Measurements from ENCODE around the gene HMGCLL1.

HMGCLL1 gene

GRCh38 chr6:55569638-55570037, 9.4 kb downstream of the HMGCLL1 start:
- peaks cover 0 to 6% (median 0%) of the 10 kb centered on the region in 5 donors for H3K4me1 ChIP-seq (ENCODE audit: control insufficient read depth in 5 of 5, insufficient read depth in 5 of 5, low read length in 5 of 5)
- H3K9me3 ChIP-seq (ENCODE audit: control insufficient read depth in 5 of 5, low read length in 5 of 5): peaks cover 0 to 9% (median 5%) of the 10 kb centered on the region in 5 donors
- H3K27me3 ChIP-seq (ENCODE audit: control insufficient read depth in 5 of 5, insufficient read depth in 4 of 5, low read length in 5 of 5): no peaks in the 10 kb centered on the region
- no peak overlapping the region for H3K27ac ChIP-seq (ENCODE audit: low read depth, low read length)
- H3K36me3 ChIP-seq (ENCODE audit: control insufficient read depth in 5 of 5, insufficient read depth in 5 of 5, low read length in 5 of 5): no peaks in the 10 kb centered on the region
- no peak overlapping the region for H3K4me3 ChIP-seq (ENCODE audit: low read depth in 1 of 5, low read length in 5 of 5)
- H3K9ac ChIP-seq (ENCODE audit: low read length in 5 of 5): no peak overlapping the region

DNA sequence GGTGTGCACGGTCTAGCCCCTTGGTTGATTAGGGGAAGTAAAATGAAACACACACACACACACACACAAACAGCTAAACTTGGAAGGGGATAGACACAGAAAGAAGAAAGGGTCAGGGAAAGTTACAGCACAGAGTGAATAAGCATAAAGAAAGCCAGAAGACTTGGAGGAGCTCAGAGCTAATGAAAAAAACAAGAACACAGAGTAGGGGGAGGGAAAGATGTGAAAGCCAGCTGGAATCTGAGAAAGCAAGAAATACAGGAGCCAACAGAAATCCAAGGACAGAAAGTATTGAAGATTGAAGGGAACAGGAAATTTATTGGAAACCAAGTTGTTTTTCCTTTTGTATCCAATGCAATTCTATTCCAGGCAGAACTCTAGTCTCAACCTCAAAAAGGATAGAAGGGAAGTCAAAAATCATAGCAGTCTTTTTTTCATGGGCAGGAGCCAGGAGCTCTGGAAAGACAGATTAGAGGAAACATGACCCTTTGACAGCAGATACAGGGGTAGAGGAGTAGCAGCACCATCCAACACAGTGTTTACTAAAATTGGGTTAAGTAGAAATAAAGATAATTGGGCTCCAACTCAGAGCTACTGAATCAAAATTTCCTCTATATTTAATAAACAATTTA, 10.1 kb downstream of the HMGCLL1 start:
- H3K4me3 ChIP-seq (ENCODE audit: low read depth in 1 of 5, low read length in 5 of 5): no peak overlapping the region
- H3K9ac ChIP-seq (ENCODE audit: low read length in 5 of 5): no peak overlapping the region
- peaks cover 0 to 9% (median 5%) of the 10 kb centered on the region in 5 donors for H3K9me3 ChIP-seq (ENCODE audit: control insufficient read depth in 5 of 5, low read length in 5 of 5)
- H3K27ac ChIP-seq (ENCODE audit: low read depth, low read length): no peak overlapping the region
- no peaks in the 10 kb centered on the region for H3K36me3 ChIP-seq (ENCODE audit: control insufficient read depth in 5 of 5, insufficient read depth in 5 of 5, low read length in 5 of 5)
- no peaks in the 10 kb centered on the region for H3K27me3 ChIP-seq (ENCODE audit: control insufficient read depth in 5 of 5, insufficient read depth in 4 of 5, low read length in 5 of 5)
- peaks cover 0 to 6% (median 0%) of the 10 kb centered on the region in 5 donors for H3K4me1 ChIP-seq (ENCODE audit: control insufficient read depth in 5 of 5, insufficient read depth in 5 of 5, low read length in 5 of 5)

DNA sequence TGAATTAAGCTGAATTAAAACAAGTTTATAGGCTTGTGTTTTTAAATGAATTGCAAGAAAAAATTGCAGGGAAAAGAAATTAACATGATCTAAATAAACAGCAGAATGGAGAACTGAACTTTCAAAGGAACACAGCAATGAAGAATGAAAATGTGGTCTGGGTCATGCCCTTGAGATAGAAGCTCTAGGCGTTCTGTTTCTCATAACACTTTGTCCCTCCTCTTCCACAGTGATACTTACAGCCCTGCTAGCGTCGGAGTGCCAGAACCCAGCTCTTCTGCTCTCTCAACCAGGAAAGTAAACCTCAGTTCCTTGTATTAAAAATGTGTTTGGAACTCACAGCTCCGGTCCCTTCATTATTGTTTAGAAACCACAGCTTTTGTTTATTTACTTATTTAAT, 11.4 kb downstream of the HMGCLL1 start:
- peaks cover 0 to 6% (median 0%) of the 10 kb centered on the region in 5 donors for H3K4me1 ChIP-seq (ENCODE audit: control insufficient read depth in 5 of 5, insufficient read depth in 5 of 5, low read length in 5 of 5)
- H3K36me3 ChIP-seq (ENCODE audit: control insufficient read depth in 5 of 5, insufficient read depth in 5 of 5, low read length in 5 of 5): no peaks in the 10 kb centered on the region
- no peaks in the 10 kb centered on the region for H3K27me3 ChIP-seq (ENCODE audit: control insufficient read depth in 5 of 5, insufficient read depth in 4 of 5, low read length in 5 of 5)
- no peak overlapping the region for H3K27ac ChIP-seq (ENCODE audit: low read depth, low read length)
- no peak overlapping the region for H3K9ac ChIP-seq (ENCODE audit: low read length in 5 of 5)
- H3K9me3 ChIP-seq (ENCODE audit: control insufficient read depth in 5 of 5, low read length in 5 of 5): no peaks in the 10 kb centered on the region
- no peak overlapping the region for H3K4me3 ChIP-seq (ENCODE audit: low read depth in 1 of 5, low read length in 5 of 5)

DNA sequence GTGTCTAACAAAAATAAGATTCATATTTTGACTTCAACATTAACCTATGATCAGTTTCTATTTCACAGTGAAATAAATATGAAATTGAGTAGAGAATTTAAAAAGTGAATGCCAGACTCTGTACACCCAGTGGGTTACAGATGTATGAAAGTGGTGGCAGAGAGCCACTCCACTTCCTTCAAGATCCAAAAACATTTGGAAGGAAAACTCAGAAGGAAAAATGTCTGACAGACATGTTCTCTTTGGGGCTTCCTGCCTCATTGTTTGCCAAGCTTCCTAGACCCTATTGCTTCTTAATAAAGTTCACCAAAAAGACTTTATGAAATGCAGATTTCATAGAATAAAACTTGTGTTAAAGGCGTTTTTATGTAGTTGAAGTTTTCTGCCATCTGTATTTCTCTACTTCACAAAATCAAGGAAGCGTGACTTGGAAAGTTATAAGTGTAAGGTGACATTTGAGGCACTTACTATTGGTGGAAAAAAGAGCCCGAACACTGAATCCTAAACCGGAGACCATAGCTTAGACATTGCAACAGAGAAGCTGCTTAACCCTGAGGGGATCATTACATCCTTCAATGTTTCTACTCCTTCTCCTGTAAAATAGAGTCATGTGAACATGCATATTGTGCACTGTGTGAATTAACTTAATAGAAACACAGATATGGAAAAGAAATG, 12.8 kb downstream of the HMGCLL1 start:
- no peaks in the 10 kb centered on the region for H3K27me3 ChIP-seq (ENCODE audit: control insufficient read depth in 5 of 5, insufficient read depth in 4 of 5, low read length in 5 of 5)
- no peak overlapping the region for H3K27ac ChIP-seq (ENCODE audit: low read depth, low read length)

GRCh38 chr6:55562318-55562717, 16.7 kb downstream of the HMGCLL1 start:
- no peaks in the 10 kb centered on the region for H3K9me3 ChIP-seq (ENCODE audit: control insufficient read depth in 5 of 5, low read length in 5 of 5)

More for the DNA sequence above, 12.8 kb downstream of the HMGCLL1 start:
- Histone ChIP-seq H3K9ac (ENCODE audit: low read length in 5 of 5) (no peak overlapping the region), H3K9me3 (ENCODE audit: control insufficient read depth in 5 of 5, low read length in 5 of 5) (no peaks in the 10 kb centered on the region), H3K36me3 (ENCODE audit: control insufficient read depth in 5 of 5, insufficient read depth in 5 of 5, low read length in 5 of 5) (no peaks in the 10 kb centered on the region), H3K4me1 (ENCODE audit: control insufficient read depth in 5 of 5, insufficient read depth in 5 of 5, low read length in 5 of 5) (peaks cover 0 to 6% (median 0%) of the 10 kb centered on the region in 5 donors), H3K4me3 (ENCODE audit: low read depth in 1 of 5, low read length in 5 of 5) (no peak overlapping the region)

DNA sequence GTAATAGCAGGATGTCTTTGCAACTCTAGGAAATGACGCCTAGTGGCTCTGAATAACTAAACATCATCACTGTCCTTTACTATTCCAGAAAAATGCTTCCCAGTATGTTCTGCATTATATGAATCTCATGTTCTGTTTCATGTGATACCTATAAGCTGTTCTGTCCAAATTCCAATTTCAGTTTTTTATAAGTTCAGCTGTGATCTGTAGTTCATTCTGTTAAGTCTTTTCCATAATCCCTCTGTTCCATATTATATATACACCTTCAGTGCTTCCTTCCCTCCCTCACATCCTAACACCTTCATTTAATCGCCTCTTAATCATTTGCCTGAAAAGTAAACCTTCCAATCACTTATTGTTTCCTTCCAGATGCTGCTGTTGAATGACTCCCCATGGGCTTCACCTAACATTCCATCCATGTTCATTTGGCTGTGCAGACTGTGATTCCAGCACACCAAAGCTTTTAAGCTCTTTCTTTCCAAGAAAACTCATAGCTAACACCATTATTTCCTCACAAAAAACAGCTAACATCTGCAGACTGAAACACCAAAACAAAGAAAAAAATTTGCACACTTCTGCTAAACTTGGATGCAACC, 18.6 kb downstream of the HMGCLL1 start:
- Histone ChIP-seq H3K9me3 (ENCODE audit: control insufficient read depth in 5 of 5, low read length in 5 of 5) (no peaks in the 10 kb centered on the region), H3K4me1 (ENCODE audit: control insufficient read depth in 5 of 5, insufficient read depth in 5 of 5, low read length in 5 of 5) (no peaks in the 10 kb centered on the region), H3K27ac (ENCODE audit: low read depth, low read length) (no peak overlapping the region), H3K27me3 (ENCODE audit: control insufficient read depth in 5 of 5, insufficient read depth in 4 of 5, low read length in 5 of 5) (no peaks in the 10 kb centered on the region), H3K9ac (ENCODE audit: low read length in 5 of 5) (no peak overlapping the region), H3K4me3 (ENCODE audit: low read depth in 1 of 5, low read length in 5 of 5) (no peak overlapping the region), H3K36me3 (ENCODE audit: control insufficient read depth in 5 of 5, insufficient read depth in 5 of 5, low read length in 5 of 5) (no peaks in the 10 kb centered on the region)

More at GRCh38 chr6:55562318-55562717, 16.7 kb downstream of the HMGCLL1 start:
- Histone ChIP-seq H3K27ac (ENCODE audit: low read depth, low read length) (no peak overlapping the region), H3K4me3 (ENCODE audit: low read depth in 1 of 5, low read length in 5 of 5) (no peak overlapping the region), H3K9ac (ENCODE audit: low read length in 5 of 5) (no peak overlapping the region), H3K27me3 (ENCODE audit: control insufficient read depth in 5 of 5, insufficient read depth in 4 of 5, low read length in 5 of 5) (no peaks in the 10 kb centered on the region), H3K36me3 (ENCODE audit: control insufficient read depth in 5 of 5, insufficient read depth in 5 of 5, low read length in 5 of 5) (no peaks in the 10 kb centered on the region), H3K4me1 (ENCODE audit: control insufficient read depth in 5 of 5, insufficient read depth in 5 of 5, low read length in 5 of 5) (no peaks in the 10 kb centered on the region)

DNA sequence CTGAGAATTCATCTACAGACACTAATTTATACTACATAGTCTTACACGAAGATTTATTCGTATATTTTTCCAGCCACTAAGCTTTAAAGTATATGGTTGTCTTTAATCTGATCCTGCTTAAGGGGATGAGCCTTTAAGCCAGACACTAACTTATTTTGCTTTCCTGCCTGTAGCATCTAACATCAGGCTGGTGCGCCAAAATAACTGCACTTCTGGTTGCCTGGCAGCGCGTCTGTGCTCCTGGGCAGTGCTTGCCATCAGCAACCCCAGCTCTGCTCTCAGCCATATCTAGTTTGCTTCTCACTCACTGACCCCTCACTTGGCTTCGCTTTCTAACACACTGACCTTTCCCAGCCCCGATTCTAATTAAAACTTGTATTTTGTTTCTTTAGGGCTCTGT, 21.8 kb downstream of the HMGCLL1 start:
- H3K36me3 ChIP-seq (ENCODE audit: control insufficient read depth in 5 of 5, insufficient read depth in 5 of 5, low read length in 5 of 5): no peaks in the 10 kb centered on the region
- no peak overlapping the region for H3K4me3 ChIP-seq (ENCODE audit: low read depth in 1 of 5, low read length in 5 of 5)
- H3K9me3 ChIP-seq (ENCODE audit: control insufficient read depth in 5 of 5, low read length in 5 of 5): no peaks in the 10 kb centered on the region
- H3K9ac ChIP-seq (ENCODE audit: low read length in 5 of 5): no peak overlapping the region
- H3K27ac ChIP-seq (ENCODE audit: low read depth, low read length): no peak overlapping the region
- no peaks in the 10 kb centered on the region for H3K4me1 ChIP-seq (ENCODE audit: control insufficient read depth in 5 of 5, insufficient read depth in 5 of 5, low read length in 5 of 5)
- H3K27me3 ChIP-seq (ENCODE audit: control insufficient read depth in 5 of 5, insufficient read depth in 4 of 5, low read length in 5 of 5): no peaks in the 10 kb centered on the region

DNA sequence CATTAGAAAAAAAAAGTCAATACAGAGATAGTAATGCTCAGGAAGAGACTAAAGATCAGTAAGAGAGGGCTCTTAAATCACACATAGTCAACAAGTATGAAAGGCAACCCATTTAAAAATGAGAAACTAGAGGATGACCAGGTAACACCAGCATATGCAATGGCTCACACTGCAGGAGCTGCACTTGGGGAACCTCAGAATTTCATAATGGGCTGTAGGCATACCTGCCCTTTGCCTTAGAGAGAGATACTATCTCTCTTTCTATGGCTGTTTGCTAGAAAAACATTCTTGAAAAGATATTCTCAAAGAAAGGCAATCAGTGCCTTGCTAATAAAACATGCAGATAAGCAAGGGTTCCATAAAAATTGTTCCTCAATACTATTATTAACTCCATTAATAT, 33.2 kb downstream of the HMGCLL1 start:
- Histone ChIP-seq H3K4me1 (ENCODE audit: control insufficient read depth in 5 of 5, insufficient read depth in 5 of 5, low read length in 5 of 5) (no peaks in the 10 kb centered on the region), H3K27me3 (ENCODE audit: control insufficient read depth in 5 of 5, insufficient read depth in 4 of 5, low read length in 5 of 5) (no peaks in the 10 kb centered on the region), H3K9me3 (ENCODE audit: control insufficient read depth in 5 of 5, low read length in 5 of 5) (no peaks in the 10 kb centered on the region), H3K4me3 (ENCODE audit: low read depth in 1 of 5, low read length in 5 of 5) (no peak overlapping the region), H3K27ac (ENCODE audit: low read depth, low read length) (no peak overlapping the region), H3K36me3 (ENCODE audit: control insufficient read depth in 5 of 5, insufficient read depth in 5 of 5, low read length in 5 of 5) (no peaks in the 10 kb centered on the region), H3K9ac (ENCODE audit: low read length in 5 of 5) (no peak overlapping the region)

DNA sequence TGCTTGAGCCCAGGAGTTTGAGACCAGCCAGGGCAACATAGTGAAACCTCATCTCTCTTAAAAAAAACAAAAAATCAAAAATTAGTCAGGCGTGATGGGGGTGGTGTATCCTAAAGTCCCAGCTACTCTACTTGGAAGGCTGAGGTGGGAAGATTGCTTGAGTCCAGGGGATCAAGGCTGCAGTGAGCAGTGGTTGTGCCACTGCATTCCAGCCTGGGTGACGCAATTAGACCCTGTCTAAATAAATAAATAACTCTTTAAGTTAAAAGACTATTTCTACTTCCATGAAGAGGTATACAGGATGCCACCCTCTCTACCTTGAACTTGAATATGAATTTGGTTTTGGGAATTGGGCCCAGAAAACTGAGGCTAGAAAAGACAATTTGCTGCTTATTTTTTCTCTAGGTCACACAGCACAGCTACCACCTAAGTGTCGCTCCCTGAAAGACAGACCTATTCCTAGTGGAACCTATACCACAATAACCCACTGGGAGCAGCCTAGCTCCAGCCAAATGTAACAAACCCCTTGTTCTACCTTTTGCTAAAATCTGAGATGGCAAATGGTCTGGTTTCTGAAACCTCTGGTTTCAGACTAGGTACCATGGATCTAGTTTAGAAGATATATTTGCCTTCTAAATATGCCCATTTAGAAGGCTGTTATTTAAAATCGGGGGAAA, 35.2 kb downstream of the HMGCLL1 start:
- no peak overlapping the region for H3K4me3 ChIP-seq (ENCODE audit: low read depth in 1 of 5, low read length in 5 of 5)
- H3K9me3 ChIP-seq (ENCODE audit: control insufficient read depth in 5 of 5, low read length in 5 of 5): peaks cover 0 to 4% (median 0%) of the 10 kb centered on the region in 5 donors
- no peak overlapping the region for H3K9ac ChIP-seq (ENCODE audit: low read length in 5 of 5)
- H3K27me3 ChIP-seq (ENCODE audit: control insufficient read depth in 5 of 5, insufficient read depth in 4 of 5, low read length in 5 of 5): no peaks in the 10 kb centered on the region
- H3K27ac ChIP-seq (ENCODE audit: low read depth, low read length): no peak overlapping the region
- no peaks in the 10 kb centered on the region for H3K36me3 ChIP-seq (ENCODE audit: control insufficient read depth in 5 of 5, insufficient read depth in 5 of 5, low read length in 5 of 5)
- no peaks in the 10 kb centered on the region for H3K4me1 ChIP-seq (ENCODE audit: control insufficient read depth in 5 of 5, insufficient read depth in 5 of 5, low read length in 5 of 5)

GRCh38 chr6:55541024-55541423, 38.0 kb downstream of the HMGCLL1 start:
- Histone ChIP-seq H3K4me3 (ENCODE audit: low read depth in 1 of 5, low read length in 5 of 5) (no peak overlapping the region), H3K4me1 (ENCODE audit: control insufficient read depth in 5 of 5, insufficient read depth in 5 of 5, low read length in 5 of 5) (no peaks in the 10 kb centered on the region), H3K27me3 (ENCODE audit: control insufficient read depth in 5 of 5, insufficient read depth in 4 of 5, low read length in 5 of 5) (no peaks in the 10 kb centered on the region), H3K36me3 (ENCODE audit: control insufficient read depth in 5 of 5, insufficient read depth in 5 of 5, low read length in 5 of 5) (no peaks in the 10 kb centered on the region), H3K27ac (ENCODE audit: low read depth, low read length) (no peak overlapping the region), H3K9ac (ENCODE audit: low read length in 5 of 5) (no peak overlapping the region), H3K9me3 (ENCODE audit: control insufficient read depth in 5 of 5, low read length in 5 of 5) (peaks cover 0 to 4% (median 0%) of the 10 kb centered on the region in 5 donors)

Measured in subcutaneous abdominal adipose tissue (tissue), 5 donors.